Activated naive CD4-positive, alpha-beta T cell treated with anti-CD3 and anti-CD28 coated beads, Interleukin-2, amount 50 U/mL, for 24 hours (primary cell): Measurements from ENCODE around the gene WBP2.
"Not testable (repeated sequence)": the region's sequence is repeated elsewhere in the genome, so short reads cannot be mapped to it uniquely, and the experiment has no call there.

Source experiments
- H3K27ac Mint-ChIP-seq: one replicate; pipeline ENCODE4 v1.8.0; 2021; ENCODE audit warnings: mild to moderate bottlenecking, mixed read lengths
- H3K27me3 Mint-ChIP-seq: one replicate; pipeline ENCODE4 v1.8.0; 2021; ENCODE audit warnings: mixed read lengths
- H3K36me3 Mint-ChIP-seq: one replicate; pipeline ENCODE4 v1.8.0; 2021; ENCODE audit warnings: mixed read lengths
- H3K4me1 Mint-ChIP-seq: one replicate; pipeline ENCODE4 v1.8.0; 2021; ENCODE audit warnings: mixed read lengths
- H3K4me3 Mint-ChIP-seq: one replicate; pipeline ENCODE4 v1.8.0; 2021; ENCODE audit warnings: mild to moderate bottlenecking, mixed read lengths
- H3K9me3 Mint-ChIP-seq: one replicate; pipeline ENCODE4 v1.8.0; 2021; ENCODE audit warnings: mixed read lengths

WBP2 gene

DNA sequence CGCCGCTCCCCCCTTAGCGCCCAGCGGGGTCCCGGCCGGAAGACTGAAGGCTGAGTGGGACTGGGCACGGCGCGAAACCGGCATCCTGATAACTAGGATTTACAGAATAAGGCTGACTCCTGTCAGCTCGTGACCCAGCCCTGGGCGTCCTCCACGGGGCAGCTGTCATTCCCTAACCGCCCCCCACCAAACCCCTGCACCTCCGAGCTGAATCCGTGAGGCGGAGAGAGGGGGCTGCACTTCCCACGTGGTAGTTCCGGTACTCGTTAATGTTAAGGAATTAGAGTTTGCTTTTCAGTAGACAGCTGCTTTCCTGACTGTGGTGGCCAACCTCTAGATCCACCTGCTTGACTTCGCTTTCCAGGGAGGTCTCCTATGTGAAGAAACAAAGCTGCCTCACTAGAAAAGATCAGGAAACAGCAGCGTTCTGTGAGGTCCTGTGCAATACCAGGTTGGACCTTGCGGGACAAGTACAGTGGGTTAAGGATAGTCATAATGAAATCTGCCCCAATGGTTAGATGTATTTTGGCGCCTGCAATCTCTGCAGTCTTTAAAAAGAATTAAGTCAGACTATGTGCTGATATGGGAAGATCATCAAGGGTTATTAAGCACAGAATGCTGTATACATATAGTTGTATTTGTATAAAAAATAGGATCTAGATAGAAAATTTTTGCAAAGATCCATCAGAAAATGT is 1.1 kb upstream of the WBP2 start:
- Mint-ChIP-seq H3K4me1 (peaks cover 31% of the 10 kb centered on the region), H3K36me3 (no peaks in the 10 kb centered on the region), H3K27ac (peak overlapping the region; percentile 90), H3K27me3 (no peaks in the 10 kb centered on the region), H3K4me3 (no peak overlapping the region), H3K9me3 (no peaks in the 10 kb centered on the region)

DNA sequence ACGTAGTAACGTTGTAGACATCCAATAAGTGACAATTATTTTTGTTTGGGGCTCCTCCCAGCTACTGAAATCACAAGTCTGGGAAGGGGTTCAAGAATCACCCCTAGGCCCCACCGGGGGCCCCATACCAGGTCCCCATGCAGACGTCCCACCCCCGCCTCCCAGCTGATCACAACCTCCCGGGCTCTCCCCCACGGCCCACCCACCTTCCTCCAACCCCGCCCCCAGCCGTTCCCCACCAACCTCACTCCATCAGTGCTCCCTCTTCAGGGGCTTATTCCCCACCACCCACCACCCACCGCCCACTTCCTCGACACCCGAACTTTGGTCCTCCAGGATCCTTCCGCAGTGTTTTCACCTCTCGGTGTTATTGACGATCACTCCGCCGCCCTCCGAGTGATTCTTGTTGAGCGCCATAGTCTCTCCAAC is 240 bp downstream of the WBP2 start:
- no peaks in the 10 kb centered on the region for H3K36me3 Mint-ChIP-seq
- peaks cover 31% of the 10 kb centered on the region for H3K4me1 Mint-ChIP-seq
- no peaks in the 10 kb centered on the region for H3K9me3 Mint-ChIP-seq

DNA sequence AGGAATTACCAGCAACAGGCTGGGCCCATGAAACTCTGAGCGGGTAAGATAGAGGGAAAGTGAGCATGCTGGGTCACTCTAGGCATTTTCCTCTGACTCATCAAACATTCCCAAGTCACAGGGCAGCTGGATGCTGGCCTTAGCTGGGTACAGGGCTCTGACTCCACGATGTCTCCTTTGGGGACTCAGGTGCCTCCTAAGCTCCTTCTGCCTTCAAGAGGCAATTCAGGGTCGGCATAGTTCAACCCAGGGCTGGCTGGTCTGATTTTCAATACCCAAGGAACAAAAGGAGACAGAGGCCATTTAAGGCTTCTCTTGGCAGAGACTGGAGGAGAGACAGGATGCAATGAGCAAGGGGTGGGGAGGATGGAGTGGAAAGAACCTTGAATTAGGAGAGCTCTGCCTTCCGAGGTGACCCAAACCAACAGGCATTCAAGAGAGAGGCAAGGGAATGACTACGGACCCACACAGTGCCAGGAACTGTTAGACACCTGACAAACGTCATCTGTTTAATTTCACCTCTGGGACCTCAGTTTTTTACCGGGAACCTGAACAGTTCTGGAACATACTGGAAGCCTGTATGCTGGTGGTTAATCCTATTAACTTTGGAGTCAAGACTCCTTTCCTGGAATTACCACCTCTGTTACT is 910 bp downstream of the WBP2 start:
- H3K36me3 Mint-ChIP-seq, result no peaks in the 10 kb centered on the region
- no peaks in the 10 kb centered on the region for H3K27me3 Mint-ChIP-seq
- H3K27ac Mint-ChIP-seq, result no peak overlapping the region
- H3K9me3 Mint-ChIP-seq, result no peaks in the 10 kb centered on the region
- H3K4me3 Mint-ChIP-seq, result no peak overlapping the region
- H3K4me1 Mint-ChIP-seq, result peaks cover 31% of the 10 kb centered on the region

More for the DNA sequence above, 240 bp downstream of the WBP2 start:
- Mint-ChIP-seq H3K27ac (no peak overlapping the region), H3K4me3 (no peak overlapping the region), H3K27me3 (no peaks in the 10 kb centered on the region)

DNA sequence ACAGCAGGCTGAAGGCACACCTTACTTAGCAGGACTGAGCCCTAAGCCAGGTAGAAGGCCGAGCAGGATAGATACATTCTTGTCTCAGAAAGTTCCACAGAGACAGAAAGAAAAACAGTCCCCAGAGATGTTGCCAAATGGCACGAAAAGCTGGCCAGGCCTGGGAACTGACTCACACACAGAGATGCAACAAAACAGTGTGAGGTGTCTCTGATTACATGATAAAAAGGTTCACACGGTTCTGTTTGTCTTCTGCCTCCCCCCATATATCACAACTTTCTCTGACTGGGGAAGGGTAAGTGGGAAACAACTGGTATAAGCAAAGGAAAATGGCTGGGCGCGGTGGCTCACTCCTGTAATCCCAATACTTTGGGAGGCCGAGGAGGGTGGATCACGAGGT is 1.7 kb downstream of the WBP2 start:
- H3K9me3 Mint-ChIP-seq, result no peaks in the 10 kb centered on the region
- H3K27me3 Mint-ChIP-seq, result no peaks in the 10 kb centered on the region
- peak overlapping the region; percentile 51 for H3K4me3 Mint-ChIP-seq
- peaks cover 28% of the 10 kb centered on the region for H3K4me1 Mint-ChIP-seq
- H3K36me3 Mint-ChIP-seq, result no peaks in the 10 kb centered on the region
- H3K27ac Mint-ChIP-seq, result peak overlapping the region; percentile 35

DNA sequence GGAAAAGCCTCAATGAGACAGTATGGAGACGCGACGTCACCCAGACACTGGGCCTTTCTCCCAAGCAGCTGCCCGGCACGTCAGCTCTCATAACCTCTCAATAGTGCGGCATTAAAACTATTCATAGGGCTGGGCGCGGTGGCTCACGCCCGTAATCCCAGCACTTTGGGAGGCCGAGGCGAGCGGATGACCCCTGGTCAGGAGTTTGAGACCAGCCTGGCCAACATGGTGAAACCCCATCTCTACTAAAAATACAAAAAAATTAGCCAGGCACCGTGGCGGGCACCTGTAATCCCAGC is 3.5 kb downstream of the WBP2 start:
- not testable (repeated sequence) for H3K27ac Mint-ChIP-seq, H3K36me3 Mint-ChIP-seq, H3K27me3 Mint-ChIP-seq, H3K4me3 Mint-ChIP-seq, H3K9me3 Mint-ChIP-seq
- peaks cover 30% of the 10 kb centered on the region for H3K4me1 Mint-ChIP-seq

DNA sequence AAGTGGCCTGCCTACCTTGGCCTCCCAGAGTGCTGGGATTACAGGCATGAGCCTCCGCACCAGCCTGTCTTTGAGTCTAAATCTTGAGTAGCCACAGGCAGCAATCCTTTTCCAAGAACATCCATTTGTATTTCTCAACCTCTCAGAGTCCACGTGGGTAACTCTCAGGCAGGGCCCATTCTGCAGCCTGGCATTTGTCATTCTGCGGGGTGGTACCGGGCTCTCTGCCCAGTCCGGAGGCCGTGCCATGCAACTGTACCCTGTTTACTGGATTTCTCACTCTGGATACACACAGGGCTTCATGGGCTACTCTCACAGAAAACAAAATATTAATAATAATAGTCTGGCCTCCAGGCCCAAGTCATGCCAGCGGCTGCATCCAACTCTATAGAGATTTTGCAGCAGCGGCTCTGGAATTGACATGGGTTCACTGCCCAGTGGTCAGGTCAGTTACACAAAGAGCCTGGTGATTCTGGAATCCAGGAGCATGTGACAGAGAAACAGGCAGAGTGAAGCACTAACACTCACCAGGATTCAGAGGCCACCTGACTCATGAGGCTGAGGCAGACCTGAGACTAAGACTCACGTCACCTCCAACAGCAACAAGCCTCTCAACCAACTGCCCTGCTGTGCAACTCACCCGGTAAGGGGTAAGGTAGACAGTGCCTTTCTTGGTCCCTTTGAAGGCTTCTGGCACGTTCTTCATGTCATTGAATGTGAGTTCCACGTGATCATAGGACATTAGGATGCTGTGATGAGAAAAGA is 4.0 kb downstream of the WBP2 start:
- Mint-ChIP-seq H3K4me1 (peaks cover 24% of the 10 kb centered on the region), H3K27ac (no peak overlapping the region), H3K4me3 (no peak overlapping the region), H3K36me3 (peaks cover 1% of the 10 kb centered on the region), H3K27me3 (no peaks in the 10 kb centered on the region), H3K9me3 (no peaks in the 10 kb centered on the region)

DNA sequence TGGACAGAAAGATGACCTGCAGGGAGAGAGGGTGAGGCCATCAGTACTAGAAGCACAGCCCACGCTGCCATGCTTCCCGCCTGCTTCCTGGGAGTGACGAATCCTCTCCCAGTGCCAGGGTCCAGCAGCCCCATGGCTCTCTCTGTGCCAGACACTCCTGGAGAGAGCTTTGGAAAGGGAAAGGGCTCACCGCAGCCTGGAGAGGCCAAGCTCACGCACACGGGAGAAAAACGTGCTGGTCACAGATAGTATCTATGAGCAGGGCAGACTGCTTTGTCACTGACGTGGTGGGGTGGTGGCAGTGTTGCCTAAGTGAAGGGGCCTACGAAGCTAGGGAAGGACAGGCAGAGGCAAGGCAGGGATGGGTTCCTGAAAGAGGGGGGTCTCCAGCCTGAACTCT is 5.4 kb downstream of the WBP2 start:
- H3K27me3 Mint-ChIP-seq, result no peaks in the 10 kb centered on the region
- H3K9me3 Mint-ChIP-seq, result no peaks in the 10 kb centered on the region
- H3K4me1 Mint-ChIP-seq, result peaks cover 35% of the 10 kb centered on the region
- H3K36me3 Mint-ChIP-seq, result peaks cover 1% of the 10 kb centered on the region
- no peak overlapping the region for H3K4me3 Mint-ChIP-seq
- no peak overlapping the region for H3K27ac Mint-ChIP-seq

DNA sequence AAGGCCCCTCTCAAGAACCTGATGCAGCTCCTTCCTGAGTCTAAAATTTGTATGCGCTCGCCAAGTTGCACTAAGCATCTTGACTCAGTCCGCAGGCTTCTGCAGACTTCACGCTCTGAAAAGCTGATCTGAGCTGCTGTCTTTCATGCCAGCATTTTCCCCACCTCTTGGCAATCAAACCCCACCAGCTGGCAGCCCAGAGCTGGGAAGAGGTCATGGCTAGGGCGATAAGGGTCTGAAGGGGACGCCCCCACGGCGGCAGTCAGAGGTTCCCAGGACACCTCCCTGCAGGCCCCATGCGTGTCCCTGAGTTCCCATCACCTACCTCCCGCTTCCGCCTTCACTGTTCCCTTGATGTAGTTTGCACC is 5.9 kb downstream of the WBP2 start:
- H3K27me3 Mint-ChIP-seq, result no peaks in the 10 kb centered on the region
- H3K36me3 Mint-ChIP-seq, result peaks cover 1% of the 10 kb centered on the region
- H3K27ac Mint-ChIP-seq, result no peak overlapping the region
- no peak overlapping the region for H3K4me3 Mint-ChIP-seq
- peaks cover 31% of the 10 kb centered on the region for H3K4me1 Mint-ChIP-seq
- H3K9me3 Mint-ChIP-seq, result no peaks in the 10 kb centered on the region

DNA sequence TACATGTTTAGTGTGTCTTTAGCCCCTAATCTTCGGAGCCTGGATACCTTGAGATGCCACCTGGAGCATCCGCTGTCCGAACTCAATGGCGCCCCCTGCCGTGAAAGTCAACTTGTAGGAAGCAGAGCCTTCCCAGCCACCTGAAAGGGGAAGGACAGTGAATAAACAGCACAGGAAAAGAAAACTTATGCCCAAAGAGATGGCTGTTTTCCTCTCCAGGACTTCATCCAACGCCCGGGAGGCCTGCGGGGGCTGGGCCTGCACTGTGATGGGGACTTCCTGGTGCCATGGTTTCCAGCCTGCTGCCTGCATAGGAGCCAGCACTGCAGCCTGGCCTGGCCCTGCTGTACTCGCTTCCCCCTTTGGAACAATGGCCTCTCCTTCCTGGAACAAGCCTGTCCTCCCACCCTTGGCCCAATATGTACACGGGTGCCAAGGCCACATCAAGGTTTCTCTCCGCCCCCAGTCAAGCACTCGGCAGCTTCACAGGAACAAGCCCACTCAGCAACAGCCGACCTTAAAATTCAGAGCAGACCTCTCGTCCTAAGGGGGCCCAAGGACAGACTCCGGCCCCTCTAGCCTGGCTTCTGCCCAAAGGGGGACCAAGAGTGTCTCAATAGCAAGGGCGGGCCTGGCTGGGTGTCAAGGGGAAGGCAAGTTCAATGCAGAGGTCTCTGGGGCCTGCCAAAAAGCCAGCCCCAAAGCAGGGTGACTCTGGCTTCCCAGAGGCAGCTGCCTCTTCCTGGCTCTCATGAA is 6.4 kb downstream of the WBP2 start:
- H3K4me3 Mint-ChIP-seq, result no peak overlapping the region
- peaks cover 31% of the 10 kb centered on the region for H3K4me1 Mint-ChIP-seq
- no peaks in the 10 kb centered on the region for H3K27me3 Mint-ChIP-seq
- H3K27ac Mint-ChIP-seq, result peak overlapping the region; percentile 51
- H3K36me3 Mint-ChIP-seq, result peaks cover 1% of the 10 kb centered on the region
- no peaks in the 10 kb centered on the region for H3K9me3 Mint-ChIP-seq

DNA sequence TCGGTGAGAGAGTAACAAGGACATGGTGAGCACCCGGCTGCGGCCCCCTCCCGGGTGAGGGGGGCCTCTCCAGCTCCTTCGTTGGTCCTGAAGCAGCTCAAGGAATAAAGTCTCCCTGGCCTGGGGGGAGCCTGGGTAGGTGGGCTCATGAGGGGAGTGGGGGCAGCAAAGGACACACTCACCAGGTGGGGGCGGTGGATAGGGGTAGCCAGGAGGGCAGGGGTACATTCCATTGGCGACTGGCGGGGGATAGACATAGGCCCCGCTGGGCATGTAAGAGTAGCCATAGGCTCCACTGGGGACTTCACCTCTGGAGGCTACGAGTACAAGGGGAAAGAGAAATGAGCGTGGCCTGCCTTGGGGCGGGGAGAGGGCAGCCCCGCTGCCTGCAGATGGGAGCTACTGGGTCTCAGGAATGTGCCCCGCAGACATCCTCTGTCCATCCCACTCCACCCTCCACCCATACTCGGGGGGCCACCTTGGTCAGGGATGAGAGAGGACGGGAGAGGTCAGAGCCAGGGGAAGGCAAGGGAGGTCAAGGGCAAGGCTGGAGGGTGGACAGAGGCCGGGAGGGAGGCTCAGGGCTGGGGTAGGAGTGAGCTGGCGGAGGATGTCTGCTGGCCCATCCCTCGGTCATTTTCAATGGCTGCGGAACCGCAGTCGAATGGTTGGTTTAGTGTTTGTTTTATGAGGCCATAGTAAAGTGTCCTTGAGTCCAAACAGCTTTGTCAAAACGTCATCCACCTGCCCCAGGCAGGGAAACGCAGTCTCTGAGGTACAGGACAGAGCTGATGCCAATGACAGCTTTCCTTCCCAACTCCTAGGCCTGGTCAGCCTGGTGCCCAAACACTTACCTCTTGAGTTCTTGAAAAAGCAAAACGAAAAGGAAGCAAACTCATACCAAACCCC is 7.3 kb downstream of the WBP2 start:
- H3K27ac Mint-ChIP-seq, result peak overlapping the region; percentile 51
- H3K9me3 Mint-ChIP-seq, result no peaks in the 10 kb centered on the region
- H3K4me3 Mint-ChIP-seq, result no peak overlapping the region
- H3K36me3 Mint-ChIP-seq, result peaks cover 1% of the 10 kb centered on the region
- H3K4me1 Mint-ChIP-seq, result peaks cover 25% of the 10 kb centered on the region
- H3K27me3 Mint-ChIP-seq, result no peaks in the 10 kb centered on the region

DNA sequence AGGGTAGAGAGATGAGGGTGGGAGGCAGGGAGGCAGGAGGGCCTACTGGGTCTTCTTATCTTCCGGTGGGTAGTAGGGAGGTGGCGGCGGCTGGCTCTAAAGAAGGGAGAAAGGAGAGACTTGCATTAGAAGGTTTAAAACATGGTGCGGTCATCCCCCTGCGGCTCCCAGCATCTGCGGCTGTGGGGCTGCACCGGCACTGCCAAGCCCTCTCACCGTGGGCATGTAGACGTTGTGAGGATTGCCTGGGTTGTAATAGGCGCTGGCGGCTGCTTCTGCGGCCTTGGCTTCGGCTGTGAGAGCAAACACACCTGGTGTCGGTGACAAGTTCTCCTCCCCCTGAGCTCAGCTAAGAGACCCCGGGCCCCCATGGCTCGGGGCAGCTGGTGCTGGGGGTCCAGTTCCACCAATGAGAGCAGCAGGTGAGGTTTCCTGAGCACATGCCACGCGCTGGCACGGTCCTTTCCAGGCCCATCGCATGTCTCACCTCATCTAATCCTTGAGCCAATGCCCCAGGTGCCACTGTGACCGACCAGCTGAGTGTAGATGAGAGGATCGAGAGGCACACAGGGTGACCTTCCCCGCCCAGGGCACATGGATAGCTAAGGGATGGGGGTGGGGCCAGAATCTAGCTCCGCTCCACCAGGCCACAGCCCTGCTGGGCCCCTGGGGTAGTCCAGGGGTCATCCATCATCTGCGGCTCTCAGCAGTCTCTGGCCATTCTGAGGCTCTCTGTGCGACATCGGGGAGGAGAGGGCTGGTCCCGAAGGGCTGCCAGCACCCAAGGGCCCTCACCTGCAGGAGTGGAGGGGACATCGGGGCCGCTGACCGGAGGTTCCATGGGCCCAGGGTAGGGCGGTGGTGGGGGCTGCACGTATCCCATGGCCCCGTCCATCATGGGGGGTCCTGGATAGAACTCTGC is 8.2 kb downstream of the WBP2 start:
- no peaks in the 10 kb centered on the region for H3K9me3 Mint-ChIP-seq
- H3K36me3 Mint-ChIP-seq, result peaks cover 1% of the 10 kb centered on the region
- peaks cover 25% of the 10 kb centered on the region for H3K4me1 Mint-ChIP-seq
- no peak overlapping the region for H3K4me3 Mint-ChIP-seq
- no peaks in the 10 kb centered on the region for H3K27me3 Mint-ChIP-seq
- H3K27ac Mint-ChIP-seq, result no peak overlapping the region

DNA sequence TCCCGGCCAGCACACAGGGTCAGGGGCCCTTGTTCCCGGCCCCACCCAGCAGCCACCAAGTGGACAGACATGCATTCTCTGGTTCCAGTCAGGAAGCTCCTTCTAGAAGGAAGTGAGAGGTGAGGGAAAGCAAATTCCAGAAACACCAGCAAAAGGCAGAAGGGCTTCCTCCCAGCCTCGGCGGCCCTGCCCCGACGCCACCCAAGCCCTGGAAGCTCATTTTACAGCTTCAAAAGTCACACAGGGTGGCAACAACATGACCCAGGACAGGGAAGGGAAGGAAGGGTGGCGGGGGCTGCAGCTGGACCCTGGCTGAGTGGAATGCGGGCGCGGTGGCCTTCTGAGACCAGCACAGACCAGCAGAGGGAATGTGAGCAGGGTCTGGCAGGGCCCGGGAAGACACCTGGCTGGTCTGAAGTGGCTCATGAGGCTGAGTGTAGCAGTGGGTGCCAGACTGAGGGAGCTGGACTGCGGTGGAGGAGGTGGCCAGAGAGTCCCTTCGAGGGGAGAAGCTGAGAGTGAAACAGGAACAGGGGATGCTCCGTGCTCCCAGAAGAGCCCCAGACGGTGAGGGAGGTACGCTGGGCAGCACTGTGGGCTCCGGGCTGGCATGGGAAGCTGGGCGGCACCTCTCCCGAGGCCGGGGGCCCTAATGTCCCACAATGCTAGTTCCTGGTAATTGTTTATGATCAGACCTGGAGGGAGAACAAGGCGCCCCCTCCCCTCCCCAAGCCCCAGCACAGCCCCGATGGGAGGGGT is 9.0 kb downstream of the WBP2 start:
- H3K9me3 Mint-ChIP-seq, result no peaks in the 10 kb centered on the region
- H3K36me3 Mint-ChIP-seq, result peaks cover 1% of the 10 kb centered on the region
- H3K4me3 Mint-ChIP-seq, result no peak overlapping the region
- peak overlapping the region; percentile 43 for H3K27ac Mint-ChIP-seq
- peaks cover 26% of the 10 kb centered on the region for H3K4me1 Mint-ChIP-seq
- no peaks in the 10 kb centered on the region for H3K27me3 Mint-ChIP-seq

DNA sequence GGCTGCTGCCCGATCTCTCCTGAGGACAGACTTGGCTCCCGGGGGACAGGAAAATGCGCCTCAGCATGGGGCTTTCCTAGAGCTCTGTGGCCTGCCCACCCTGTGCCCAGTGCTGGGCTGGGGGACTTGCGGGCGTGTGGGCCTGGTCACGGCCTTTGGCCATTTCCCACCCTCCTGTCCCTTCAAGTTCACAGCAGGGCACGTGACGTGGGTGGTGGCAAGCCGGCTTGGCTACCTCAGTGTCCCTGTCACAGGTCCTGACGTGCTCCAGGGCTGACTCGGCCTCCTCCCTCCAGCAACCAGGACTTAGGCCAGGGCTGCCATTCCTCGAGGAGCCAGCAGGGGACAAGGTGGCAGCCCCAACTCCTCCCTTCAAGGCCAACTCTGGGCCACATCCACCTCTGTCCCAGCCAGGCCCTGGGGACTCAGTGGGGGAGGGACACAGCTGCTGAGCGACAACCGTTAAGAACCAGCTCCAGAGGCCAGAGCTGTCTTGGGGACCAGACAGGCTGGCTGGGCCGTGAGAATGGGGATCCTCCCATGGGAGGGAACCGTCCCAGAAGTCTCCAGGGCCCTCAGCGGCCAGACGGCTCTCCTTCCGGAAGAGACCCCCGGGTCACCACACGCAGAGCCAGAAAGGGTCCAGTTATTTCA is 9.9 kb downstream of the WBP2 start:
- Mint-ChIP-seq H3K27ac (peak overlapping the region; percentile 35), H3K36me3 (peaks cover 1% of the 10 kb centered on the region), H3K27me3 (no peaks in the 10 kb centered on the region), H3K4me1 (peaks cover 26% of the 10 kb centered on the region), H3K4me3 (peak overlapping the region; percentile 49), H3K9me3 (no peaks in the 10 kb centered on the region)
